PC-9 (cell line): ENCODE data around the gene SPOCK2. TPM values are rescaled to one million over a fixed set of nuclear protein-coding genes. Genes with fewer than 3 reads are reported as not detected.

Experiments
- BruUV-seq: library from RNA; stranded (reverse); fragments of 400-500 nt; replicated peaks from 2 replicates; lab custom pipeline; 2021; lab: Mats Ljungman, UMichigan
- CTCF ChIA-PET: fragments of 300-600 bp; sonication (Branson Sonifier 250); formaldehyde crosslinking; loops from one replicate; lab custom pipeline; 2022; ENCODE audit warnings: antibody characterized with exemption; lab: Charles Lee
- POLR2A ChIA-PET: fragments of 300-600 bp; sonication (Branson Sonifier 250); formaldehyde crosslinking; loops from one replicate; lab custom pipeline; 2022; ENCODE audit warnings: antibody characterized with exemption; ENCODE audit not compliant: unreplicated experiment; lab: Charles Lee
- DNase-seq, 2 experiments: peaks; one replicate each; pipeline versions ENCODE4 v3.0.0 to v3.0.0-alpha.2; 2015 to 2022; ENCODE audit warnings: mixed read lengths in 1 of 2
- H2AFZ ChIP-seq: fragments of 200-600 bp; sonication (generic); 2 replicates; pipeline ENCODE4 v1.8.1; 2017; ENCODE audit warnings: antibody characterized with exemption
- H3F3A ChIP-seq: fragments of 200-600 bp; sonication (generic); 2 replicates; pipeline ENCODE4 v1.8.1; 2017; ENCODE audit warnings: antibody characterized with exemption, mild to moderate bottlenecking, low read depth; ENCODE audit not compliant: insufficient read depth
- H3K27ac ChIP-seq: fragments of 200-600 bp; sonication (generic); 2 replicates; pipeline ENCODE4 v1.6.1; 2016; ENCODE audit warnings: mixed run types
- H3K27me3 ChIP-seq: fragments of 200-600 bp; sonication (generic); 2 replicates; pipeline ENCODE4 v1.6.1; 2016; ENCODE audit warnings: low read depth, mixed run types; ENCODE audit not compliant: insufficient read depth
- H3K36me3 ChIP-seq: fragments of 200-600 bp; sonication (generic); 2 replicates; pipeline ENCODE4 v1.6.1; 2016; ENCODE audit warnings: low read depth, mixed run types
- H3K4me1 ChIP-seq: fragments of 200-600 bp; sonication (generic); replicated peaks from 2 replicates; pipeline ENCODE4 v1.6.1; 2016; ENCODE audit warnings: mixed run types; ENCODE audit not compliant: insufficient read depth
- H3K4me2 ChIP-seq: fragments of 200-600 bp; sonication (generic); 2 replicates; pipeline ENCODE4 v1.6.1; 2017; ENCODE audit warnings: mixed run types
- H3K4me3 ChIP-seq: fragments of 200-600 bp; sonication (generic); 2 replicates; pipeline ENCODE4 v1.6.1; 2016; ENCODE audit warnings: mixed run types
- H3K79me2 ChIP-seq: fragments of 200-600 bp; sonication (generic); 2 replicates; pipeline ENCODE4 v1.6.1; 2017; ENCODE audit warnings: low read depth, mixed run types
- H3K9me2 ChIP-seq: fragments of 200-600 bp; sonication (generic); 2 replicates; pipeline ENCODE4 v1.8.1; 2017; ENCODE audit warnings: mild to moderate bottlenecking; ENCODE audit not compliant: insufficient read depth
- H3K9me3 ChIP-seq: fragments of 200-600 bp; sonication (generic); 2 replicates; pipeline ENCODE4 v1.8.1; 2016; ENCODE audit warnings: low read depth; ENCODE audit not compliant: insufficient read depth
- H4K20me1 ChIP-seq: fragments of 200-600 bp; sonication (generic); 2 replicates; pipeline ENCODE4 v1.8.1; 2017; ENCODE audit not compliant: insufficient read depth
- CTCF ChIP-seq: fragments of 200-600 bp; sonication (generic); conservative IDR thresholded peaks from 2 replicates; pipeline ENCODE4 v1.6.1; 2017; ENCODE audit warnings: mixed run types, antibody characterized with exemption, mild to moderate bottlenecking, moderate library complexity
- EZH2 ChIP-seq: fragments of 200-600 bp; sonication (generic); IDR thresholded peaks from 2 replicates; pipeline ENCODE4 v1.8.0; 2017; ENCODE audit warnings: antibody characterized with exemption, low read depth
- intact Hi-C: fragments of 100-400 bp; cut with micrococcal nuclease; formaldehyde crosslinking; loops from one replicate; pipeline ENCODE4 v1.10.0; 2022; ENCODE audit not compliant: unreplicated experiment
- total RNA-seq: library from RNA; stranded (reverse); gene quantifications from 2 replicates; pipeline ENCODE4 v1.2.3, GENCODE V29; 2021

The SPOCK2 gene
- total RNA-seq, 1 experiment from 2014 or later, result 5.3 TPM

- H3K4me1 ChIP-seq, result peaks cover 27% of the 10 kb centered on the region
- DNase-seq, result peak in 1 of 2 experiments; percentile 30
- no TSS peak for BruUV-seq
- peak overlapping the region; percentile 30; the same call in 1 of the 2 replicates for H3K27ac ChIP-seq
- H3K9me2 ChIP-seq, result no peaks in the 10 kb centered on the region
- no peak for TF ChIP-seq CTCF
- TF ChIP-seq EZH2, result no peak
- intact Hi-C loops, result no loop called here
- no peak overlapping the region; the same call in 1 of the 2 replicates for H3K4me2 ChIP-seq
- no peaks in the 10 kb centered on the region for H4K20me1 ChIP-seq
- no peaks in the 10 kb centered on the region for H3K79me2 ChIP-seq
- H3K9me3 ChIP-seq, result no peaks in the 10 kb centered on the region
- no peak overlapping the region for H3K4me3 ChIP-seq
- H3K36me3 ChIP-seq, result peaks cover 15% of the 10 kb centered on the region; the same call in 1 of the 2 replicates
- ChIA-PET CTCF (interaction anchor here (0.6 to 1.3 kb wide), 4 partner anchors 9 to 230 kb away, joined by 3 to 5 read pairs (median 3); no protein-coding TSS in a partner anchor), POLR2A (interaction anchor here (0.5 to 0.7 kb wide), 2 partner anchors 183 to 1007 kb away, joined by 5 to 30 read pairs; partner anchors contain the start of gene P4HA1)
- H3K27me3 ChIP-seq, result no peaks in the 10 kb centered on the region
- H2AFZ ChIP-seq, result no peak overlapping the region
- H3F3A ChIP-seq, result peaks cover 15% of the 10 kb centered on the region
These were observed 1.3 kb upstream of the SPOCK2 start for GRCh38 chr10:72089618-72090017.

GRCh38 chr10:72088889-72089575, 681 bp upstream of the SPOCK2 start:
- TF ChIP-seq EZH2 (no peak), CTCF (no peak)
- H3K27ac ChIP-seq, result no peak overlapping the region
- H3K4me1 ChIP-seq, result peaks cover 27% of the 10 kb centered on the region
- no peak overlapping the region for H3K4me3 ChIP-seq
- no peaks in the 10 kb centered on the region for H3K9me3 ChIP-seq
- BruUV-seq, result no TSS peak
- POLR2A ChIA-PET, result interaction anchor here (0.7 kb wide), 1 partner anchor 26 kb away, joined by 12 read pairs; no protein-coding TSS in a partner anchor
- no peaks in the 10 kb centered on the region for H3K27me3 ChIP-seq
- peaks cover 9% of the 10 kb centered on the region; the same call in 1 of the 2 replicates for H3K36me3 ChIP-seq
- H4K20me1 ChIP-seq, result no peaks in the 10 kb centered on the region
- no peaks in the 10 kb centered on the region for H3K9me2 ChIP-seq
- H3F3A ChIP-seq, result peaks cover 15% of the 10 kb centered on the region
- intact Hi-C loops, result no loop called here
- CTCF ChIA-PET, result interaction anchor here (0.5 to 1.3 kb wide), 2 partner anchors 9 to 226 kb away, joined by 3 to 4 read pairs; no protein-coding TSS in a partner anchor
- no peaks in the 10 kb centered on the region for H3K79me2 ChIP-seq
- DNase-seq, result peak in 1 of 2 experiments; percentile 1
- H2AFZ ChIP-seq, result no peak overlapping the region
- no peak overlapping the region for H3K4me2 ChIP-seq

- no peak overlapping the region for H3K4me2 ChIP-seq
- CTCF ChIA-PET, result no interaction called here
- H3K79me2 ChIP-seq, result no peaks in the 10 kb centered on the region
- H2AFZ ChIP-seq, result no peak overlapping the region
- DNase-seq, result no peak
- H3K9me3 ChIP-seq, result no peaks in the 10 kb centered on the region
- intact Hi-C loops, result no loop called here
- no peak overlapping the region for H3K27ac ChIP-seq
- H3K4me1 ChIP-seq, result peaks cover 37% of the 10 kb centered on the region
- POLR2A ChIA-PET, result no interaction called here
- no peaks in the 10 kb centered on the region for H3K27me3 ChIP-seq
- no peaks in the 10 kb centered on the region for H3K9me2 ChIP-seq
- no peaks in the 10 kb centered on the region for H4K20me1 ChIP-seq
- H3F3A ChIP-seq, result peaks cover 29% of the 10 kb centered on the region
- TF ChIP-seq EZH2 (no peak), CTCF (no peak)
- 0 out of 2 replicates have a peak, but pooled peaks cover 5% of the 10 kb centered on the region for H3K36me3 ChIP-seq
- no peak overlapping the region for H3K4me3 ChIP-seq
- no TSS peak for BruUV-seq
These were observed 871 bp downstream of the SPOCK2 start for GRCh38 chr10:72087392-72087968.
